HepG2 (cell line): ENCODE data around the gene CSNK1G1. TPM values are rescaled to one million over a fixed set of nuclear protein-coding genes. Genes with fewer than 3 reads are reported as not detected.

Experiments
- HDAC1 ChIP-seq: sonication (generic); formaldehyde crosslinking; IDR thresholded peaks from 2 replicates; pipeline ENCODE4 v1.5.1; 2020; ENCODE audit warnings: mild to moderate bottlenecking, missing genetic modification reagents
- ISX ChIP-seq: sonication (generic); formaldehyde crosslinking; conservative IDR thresholded peaks from 2 replicates; pipeline ENCODE4 v1.5.0; 2020; ENCODE audit warnings: missing genetic modification reagents
- RARG ChIP-seq: sonication (generic); formaldehyde crosslinking; IDR thresholded peaks from 2 replicates; pipeline ENCODE4 v1.4.0; 2020; ENCODE audit warnings: low read depth, mild to moderate bottlenecking, missing genetic modification reagents
- TP53 ChIP-seq: sonication (generic); formaldehyde crosslinking; conservative IDR thresholded peaks from 2 replicates; pipeline ENCODE4 v1.4.0; 2020; ENCODE audit warnings: missing genetic modification reagents
- ZFP62 ChIP-seq: sonication (generic); formaldehyde crosslinking; IDR thresholded peaks from 2 replicates; pipeline ENCODE4 v1.4.0; 2020; ENCODE audit warnings: missing genetic modification reagents
- ZNF383 ChIP-seq: sonication (generic); formaldehyde crosslinking; IDR thresholded peaks from 2 replicates; pipeline ENCODE4 v1.4.0; 2020; ENCODE audit warnings: missing genetic modification reagents, mild to moderate bottlenecking, borderline replicate concordance
- ZNF562 ChIP-seq: sonication (generic); formaldehyde crosslinking; IDR thresholded peaks from 2 replicates; pipeline ENCODE4 v1.8.0; 2022; ENCODE audit warnings: missing genetic modification reagents, borderline replicate concordance
- ZNF644 ChIP-seq: IDR thresholded peaks from 2 replicates; pipeline ENCODE4 v1.6.1; 2016; ENCODE audit warnings: low read depth
- polyA plus RNA-seq, 8 experiments: library from polyadenylated mRNA; depleted of rRNA in 3 of 8; stranded (reverse) in 7 of 8; unstranded in 1 of 8; fragments of >200 nt; fragmentation: Illumina TruSeq in 4 of 8; extraction: Trizol in 4 of 8; gene quantifications; 2 replicates each; pipeline versions ENCODE4 v1.2.1 to v1.2.3, GENCODE V29; 2011 to 2016; ENCODE audit warnings: low read depth in 4 of 8, missing spikeins in 1 of 8, mixed read lengths in 1 of 8; ENCODE audit not compliant: insufficient read depth in 1 of 8
- total RNA-seq, 5 experiments: library from RNA; depleted of rRNA; stranded (reverse); fragments of >200 nt; fragmentation: Illumina TruSeq; extraction: Trizol; gene quantifications; 2 replicates each; pipeline ENCODE4 v1.2.3, GENCODE V29; 2016; ENCODE audit warnings: low read depth in 1 of 5
- TF ChIP-seq, protein P1 (sequence below): sonication (generic); formaldehyde crosslinking; conservative IDR thresholded peaks from 2 replicates; pipeline ENCODE4 v1.4.0; 2020; ENCODE audit warnings: missing genetic modification reagents
- TF ChIP-seq, protein P2 (sequence below): IDR thresholded peaks from 2 replicates; pipeline ENCODE4 v1.6.1; 2016
- TF ChIP-seq, protein P3 (sequence below): sonication (generic); formaldehyde crosslinking; IDR thresholded peaks from 2 replicates; pipeline ENCODE4 v1.9.0; 2021; ENCODE audit warnings: mild to moderate bottlenecking, missing genetic modification reagents

CSNK1G1 gene
- total and polyA plus RNA-seq, 2 of the 13 experiments (the other 11 are each of a cell fraction or from before 2014, with no cell fraction given), result 8.5 to 12.6 TPM

DNA sequence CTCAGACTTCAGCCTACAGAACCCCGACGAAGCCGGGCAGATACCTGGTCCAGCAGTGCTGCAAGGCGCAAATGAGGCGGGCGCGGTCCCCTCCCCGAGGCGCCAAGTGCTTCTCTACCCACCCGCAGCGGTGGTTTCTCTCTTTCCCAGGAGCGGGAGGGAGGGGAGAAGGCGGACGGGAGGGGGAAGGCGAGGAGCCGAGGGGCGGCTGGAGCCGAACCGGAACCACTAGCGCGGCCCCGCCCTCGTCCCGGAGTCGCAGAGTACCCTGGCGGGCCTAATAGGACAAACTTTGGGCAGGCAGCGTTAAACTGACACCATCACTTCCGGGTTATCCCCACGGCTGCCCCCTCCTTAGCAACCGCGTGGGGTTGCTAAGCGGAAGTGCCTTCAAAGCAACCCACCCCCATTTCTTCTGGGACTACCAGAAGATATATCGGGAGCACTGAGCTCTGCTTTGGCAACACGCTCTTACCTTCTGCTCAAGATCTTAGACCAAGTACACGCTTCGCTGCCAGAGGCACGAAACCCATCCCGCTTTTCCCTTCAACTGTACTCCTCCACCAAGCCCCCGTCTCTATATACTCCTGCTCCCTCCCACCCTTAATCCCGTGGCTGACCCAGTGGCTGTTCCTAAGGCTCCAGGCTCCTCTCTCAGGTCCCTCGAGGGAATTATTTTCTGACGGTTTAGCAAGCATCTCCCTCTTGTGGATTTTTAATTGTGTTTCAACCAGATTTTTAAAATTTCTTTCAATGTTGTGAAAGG, at the start of gene CSNK1G1 (continued):
- TF ChIP-seq, protein P1, sequence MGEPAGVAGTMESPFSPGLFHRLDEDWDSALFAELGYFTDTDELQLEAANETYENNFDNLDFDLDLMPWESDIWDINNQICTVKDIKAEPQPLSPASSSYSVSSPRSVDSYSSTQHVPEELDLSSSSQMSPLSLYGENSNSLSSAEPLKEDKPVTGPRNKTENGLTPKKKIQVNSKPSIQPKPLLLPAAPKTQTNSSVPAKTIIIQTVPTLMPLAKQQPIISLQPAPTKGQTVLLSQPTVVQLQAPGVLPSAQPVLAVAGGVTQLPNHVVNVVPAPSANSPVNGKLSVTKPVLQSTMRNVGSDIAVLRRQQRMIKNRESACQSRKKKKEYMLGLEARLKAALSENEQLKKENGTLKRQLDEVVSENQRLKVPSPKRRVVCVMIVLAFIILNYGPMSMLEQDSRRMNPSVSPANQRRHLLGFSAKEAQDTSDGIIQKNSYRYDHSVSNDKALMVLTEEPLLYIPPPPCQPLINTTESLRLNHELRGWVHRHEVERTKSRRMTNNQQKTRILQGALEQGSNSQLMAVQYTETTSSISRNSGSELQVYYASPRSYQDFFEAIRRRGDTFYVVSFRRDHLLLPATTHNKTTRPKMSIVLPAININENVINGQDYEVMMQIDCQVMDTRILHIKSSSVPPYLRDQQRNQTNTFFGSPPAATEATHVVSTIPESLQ (CRISPR knock-in tag), result no peak
- TF ChIP-seq ZNF383 (CRISPR knock-in tag), result no peak
- TF ChIP-seq, protein P2, sequence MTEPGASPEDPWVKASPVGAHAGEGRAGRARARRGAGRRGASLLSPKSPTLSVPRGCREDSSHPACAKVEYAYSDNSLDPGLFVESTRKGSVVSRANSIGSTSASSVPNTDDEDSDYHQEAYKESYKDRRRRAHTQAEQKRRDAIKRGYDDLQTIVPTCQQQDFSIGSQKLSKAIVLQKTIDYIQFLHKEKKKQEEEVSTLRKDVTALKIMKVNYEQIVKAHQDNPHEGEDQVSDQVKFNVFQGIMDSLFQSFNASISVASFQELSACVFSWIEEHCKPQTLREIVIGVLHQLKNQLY (CRISPR knock-in tag), result no peak
- TF ChIP-seq RARG (CRISPR knock-in tag), result no peak
- TF ChIP-seq, protein P3, sequence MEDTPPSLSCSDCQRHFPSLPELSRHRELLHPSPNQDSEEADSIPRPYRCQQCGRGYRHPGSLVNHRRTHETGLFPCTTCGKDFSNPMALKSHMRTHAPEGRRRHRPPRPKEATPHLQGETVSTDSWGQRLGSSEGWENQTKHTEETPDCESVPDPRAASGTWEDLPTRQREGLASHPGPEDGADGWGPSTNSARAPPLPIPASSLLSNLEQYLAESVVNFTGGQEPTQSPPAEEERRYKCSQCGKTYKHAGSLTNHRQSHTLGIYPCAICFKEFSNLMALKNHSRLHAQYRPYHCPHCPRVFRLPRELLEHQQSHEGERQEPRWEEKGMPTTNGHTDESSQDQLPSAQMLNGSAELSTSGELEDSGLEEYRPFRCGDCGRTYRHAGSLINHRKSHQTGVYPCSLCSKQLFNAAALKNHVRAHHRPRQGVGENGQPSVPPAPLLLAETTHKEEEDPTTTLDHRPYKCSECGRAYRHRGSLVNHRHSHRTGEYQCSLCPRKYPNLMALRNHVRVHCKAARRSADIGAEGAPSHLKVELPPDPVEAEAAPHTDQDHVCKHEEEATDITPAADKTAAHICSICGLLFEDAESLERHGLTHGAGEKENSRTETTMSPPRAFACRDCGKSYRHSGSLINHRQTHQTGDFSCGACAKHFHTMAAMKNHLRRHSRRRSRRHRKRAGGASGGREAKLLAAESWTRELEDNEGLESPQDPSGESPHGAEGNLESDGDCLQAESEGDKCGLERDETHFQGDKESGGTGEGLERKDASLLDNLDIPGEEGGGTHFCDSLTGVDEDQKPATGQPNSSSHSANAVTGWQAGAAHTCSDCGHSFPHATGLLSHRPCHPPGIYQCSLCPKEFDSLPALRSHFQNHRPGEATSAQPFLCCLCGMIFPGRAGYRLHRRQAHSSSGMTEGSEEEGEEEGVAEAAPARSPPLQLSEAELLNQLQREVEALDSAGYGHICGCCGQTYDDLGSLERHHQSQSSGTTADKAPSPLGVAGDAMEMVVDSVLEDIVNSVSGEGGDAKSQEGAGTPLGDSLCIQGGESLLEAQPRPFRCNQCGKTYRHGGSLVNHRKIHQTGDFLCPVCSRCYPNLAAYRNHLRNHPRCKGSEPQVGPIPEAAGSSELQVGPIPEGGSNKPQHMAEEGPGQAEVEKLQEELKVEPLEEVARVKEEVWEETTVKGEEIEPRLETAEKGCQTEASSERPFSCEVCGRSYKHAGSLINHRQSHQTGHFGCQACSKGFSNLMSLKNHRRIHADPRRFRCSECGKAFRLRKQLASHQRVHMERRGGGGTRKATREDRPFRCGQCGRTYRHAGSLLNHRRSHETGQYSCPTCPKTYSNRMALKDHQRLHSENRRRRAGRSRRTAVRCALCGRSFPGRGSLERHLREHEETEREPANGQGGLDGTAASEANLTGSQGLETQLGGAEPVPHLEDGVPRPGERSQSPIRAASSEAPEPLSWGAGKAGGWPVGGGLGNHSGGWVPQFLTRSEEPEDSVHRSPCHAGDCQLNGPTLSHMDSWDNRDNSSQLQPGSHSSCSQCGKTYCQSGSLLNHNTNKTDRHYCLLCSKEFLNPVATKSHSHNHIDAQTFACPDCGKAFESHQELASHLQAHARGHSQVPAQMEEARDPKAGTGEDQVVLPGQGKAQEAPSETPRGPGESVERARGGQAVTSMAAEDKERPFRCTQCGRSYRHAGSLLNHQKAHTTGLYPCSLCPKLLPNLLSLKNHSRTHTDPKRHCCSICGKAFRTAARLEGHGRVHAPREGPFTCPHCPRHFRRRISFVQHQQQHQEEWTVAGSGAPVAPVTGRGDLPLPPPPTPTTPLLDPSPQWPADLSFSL, result no peak
- no peak for TF ChIP-seq ISX (CRISPR knock-in tag)
- no peak for TF ChIP-seq ZFP62 (CRISPR knock-in tag)
- TF ChIP-seq ZNF644 (CRISPR knock-in tag), result no peak
- no peak for TF ChIP-seq ZNF562 (CRISPR knock-in tag)
- no peak for TF ChIP-seq TP53 (CRISPR knock-in tag)
- TF ChIP-seq HDAC1 (CRISPR knock-in tag), result peak; percentile 76
